Neural crest cell (in vitro differentiated cells): ENCODE measurements around the gene TRIM67. TPM values are rescaled to one million over a fixed set of nuclear protein-coding genes. Genes with fewer than 3 reads are reported as not detected.
"Not testable (repeated sequence)": the region's sequence is repeated elsewhere in the genome, so short reads cannot be mapped to it uniquely, and the experiment has no call there.

ENCODE experiments used
- DNase-seq: peaks from one replicate; pipeline ENCODE4 v3.0.0; 2021; ENCODE audit warnings: low read depth, mixed read lengths, low spot score
- H3K27ac Mint-ChIP-seq: one replicate; pipeline ENCODE4 v1.8.0; 2021; ENCODE audit warnings: mild to moderate bottlenecking, mixed read lengths; ENCODE audit not compliant: unreplicated experiment
- H3K27me3 Mint-ChIP-seq: 2 replicates; pipeline ENCODE4 v1.8.0; 2021; ENCODE audit warnings: low read depth, mild to moderate bottlenecking, mixed read lengths
- H3K36me3 Mint-ChIP-seq: 2 replicates; pipeline ENCODE4 v1.8.0; 2021; ENCODE audit warnings: low read depth, mild to moderate bottlenecking, mixed read lengths
- H3K4me1 Mint-ChIP-seq: 2 replicates; pipeline ENCODE4 v1.8.0; 2021; ENCODE audit warnings: mixed read lengths
- H3K4me3 Mint-ChIP-seq: one replicate; pipeline ENCODE4 v1.8.0; 2021; ENCODE audit warnings: mild to moderate bottlenecking, mixed read lengths
- H3K9me3 Mint-ChIP-seq: 2 replicates; pipeline ENCODE4 v1.8.0; 2021; ENCODE audit warnings: mixed read lengths
- total RNA-seq: library from RNA; stranded (reverse); gene quantifications from 2 replicates; pipeline ENCODE4 v1.2.1, GENCODE V29; 2021
- TF ChIP-seq, protein P1 (sequence below): fragments of 200-600 bp; sonication (generic); conservative IDR thresholded peaks from 2 replicates; pipeline ENCODE4 v1.5.0; 2021; ENCODE audit warnings: antibody characterized with exemption, mild to moderate bottlenecking

TRIM67 gene
- total RNA-seq, 1 donor from 2014 or later, result 1.9 TPM

DNA sequence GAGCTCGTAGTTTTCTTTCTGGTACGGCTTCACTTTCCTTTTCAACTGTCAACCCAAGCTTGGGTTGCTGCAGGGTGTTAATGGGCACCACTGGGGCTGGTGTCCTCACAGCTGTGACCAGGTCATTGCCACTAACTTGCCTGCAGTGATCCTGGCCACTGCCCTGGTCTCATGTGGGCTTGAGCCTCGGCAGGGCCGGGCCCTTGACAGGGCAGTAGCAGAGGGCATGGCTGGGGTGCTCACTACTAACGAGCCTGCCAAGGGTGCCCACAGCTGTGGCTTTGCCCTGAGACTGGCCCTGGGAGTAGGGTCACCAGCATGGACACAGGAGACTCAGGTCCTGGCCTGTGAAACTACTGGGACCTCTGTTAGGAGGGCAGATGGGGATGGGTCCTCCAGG lies 47.7 kb downstream of the TRIM67 start:
- Mint-ChIP-seq H3K4me3 (no peak overlapping the region), H3K27ac (no peak overlapping the region), H3K9me3 (no peaks in the 10 kb centered on the region), H3K4me1 (peaks cover 7% of the 10 kb centered on the region), H3K36me3 (no peaks in the 10 kb centered on the region), H3K27me3 (peaks cover 24% of the 10 kb centered on the region)
- DNase-seq, result no peak
- TF ChIP-seq, protein P1, sequence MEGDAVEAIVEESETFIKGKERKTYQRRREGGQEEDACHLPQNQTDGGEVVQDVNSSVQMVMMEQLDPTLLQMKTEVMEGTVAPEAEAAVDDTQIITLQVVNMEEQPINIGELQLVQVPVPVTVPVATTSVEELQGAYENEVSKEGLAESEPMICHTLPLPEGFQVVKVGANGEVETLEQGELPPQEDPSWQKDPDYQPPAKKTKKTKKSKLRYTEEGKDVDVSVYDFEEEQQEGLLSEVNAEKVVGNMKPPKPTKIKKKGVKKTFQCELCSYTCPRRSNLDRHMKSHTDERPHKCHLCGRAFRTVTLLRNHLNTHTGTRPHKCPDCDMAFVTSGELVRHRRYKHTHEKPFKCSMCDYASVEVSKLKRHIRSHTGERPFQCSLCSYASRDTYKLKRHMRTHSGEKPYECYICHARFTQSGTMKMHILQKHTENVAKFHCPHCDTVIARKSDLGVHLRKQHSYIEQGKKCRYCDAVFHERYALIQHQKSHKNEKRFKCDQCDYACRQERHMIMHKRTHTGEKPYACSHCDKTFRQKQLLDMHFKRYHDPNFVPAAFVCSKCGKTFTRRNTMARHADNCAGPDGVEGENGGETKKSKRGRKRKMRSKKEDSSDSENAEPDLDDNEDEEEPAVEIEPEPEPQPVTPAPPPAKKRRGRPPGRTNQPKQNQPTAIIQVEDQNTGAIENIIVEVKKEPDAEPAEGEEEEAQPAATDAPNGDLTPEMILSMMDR, result no peak

- no peak for DNase-seq
- no peak overlapping the region for H3K27ac Mint-ChIP-seq
- peaks cover 8% of the 10 kb centered on the region for H3K4me1 Mint-ChIP-seq
- H3K9me3 Mint-ChIP-seq, result no peaks in the 10 kb centered on the region
- no peak overlapping the region for H3K4me3 Mint-ChIP-seq
- TF ChIP-seq, protein P1, result no peak
- H3K27me3 Mint-ChIP-seq, result peaks cover 23% of the 10 kb centered on the region
- no peaks in the 10 kb centered on the region for H3K36me3 Mint-ChIP-seq
Measured at GRCh38 chr1:231210126-231210525, 48.3 kb downstream of the TRIM67 start.

DNA sequence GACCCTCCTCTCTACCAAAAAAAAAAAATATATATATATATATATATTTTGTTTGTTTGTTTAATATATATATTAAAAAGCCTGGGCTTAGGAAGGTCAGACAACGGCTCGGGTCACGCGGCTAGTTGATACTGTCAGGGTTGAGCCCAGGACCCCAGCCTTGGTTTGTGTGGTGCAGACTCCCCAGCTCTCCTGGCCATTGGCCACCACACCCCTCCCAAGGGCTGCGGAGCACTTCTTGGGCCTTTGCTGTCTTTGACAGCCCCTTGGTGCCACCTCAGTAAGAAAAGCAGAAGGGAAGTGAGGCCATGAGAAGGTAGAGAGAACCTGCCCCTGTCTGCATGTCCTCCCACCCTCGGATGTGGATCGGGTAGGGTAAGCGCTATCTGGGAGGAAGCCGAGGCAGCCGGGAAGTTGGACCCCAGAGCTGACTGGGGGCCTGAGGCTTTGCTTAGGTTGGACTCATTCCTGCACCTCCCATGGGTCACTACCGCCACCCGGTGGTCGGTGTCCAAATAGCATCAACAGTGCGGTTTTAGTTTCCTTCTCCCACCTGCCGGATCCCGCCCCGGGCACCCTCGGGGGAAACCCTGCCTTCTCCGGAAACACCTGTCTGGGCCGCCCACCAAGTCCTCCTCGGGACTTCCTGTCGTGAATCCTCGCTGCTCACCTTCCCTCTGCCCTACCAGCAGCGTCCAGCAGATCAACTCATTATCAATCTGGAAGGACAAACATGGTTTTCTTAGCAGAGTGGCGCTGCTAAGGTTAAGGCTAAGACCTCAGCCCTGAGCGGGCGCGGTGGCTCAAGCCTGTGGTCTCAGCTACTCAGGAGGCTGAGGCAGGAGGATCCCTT lies 49.4 kb downstream of the TRIM67 start:
- Mint-ChIP-seq H3K27ac (no peak overlapping the region), H3K4me1 (peaks cover 16% of the 10 kb centered on the region), H3K9me3 (no peaks in the 10 kb centered on the region), H3K27me3 (peaks cover 33% of the 10 kb centered on the region), H3K36me3 (no peaks in the 10 kb centered on the region), H3K4me3 (peak overlapping the region; percentile 78)
- DNase-seq, result peak; percentile 93
- TF ChIP-seq, protein P1, result peak; percentile 99

DNA sequence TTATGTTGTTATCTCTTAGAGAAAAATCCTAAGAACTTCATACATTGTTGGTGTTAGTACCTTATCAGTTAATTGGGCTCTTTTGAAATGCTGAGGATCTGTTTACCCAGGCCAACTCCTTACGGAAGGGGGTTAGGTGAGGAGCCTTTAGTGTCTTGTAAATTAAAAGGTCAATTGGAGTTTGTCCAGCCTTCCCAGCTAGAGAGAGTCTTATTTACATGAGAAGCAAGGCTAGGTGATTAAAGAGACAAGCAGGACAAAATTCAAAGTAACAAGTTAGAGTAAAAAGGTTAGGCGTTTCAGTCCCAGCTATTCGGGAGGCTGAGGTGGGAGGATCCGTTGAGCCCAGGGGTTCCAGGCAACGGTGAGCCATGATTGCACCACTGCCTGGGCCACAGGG lies 50.4 kb downstream of the TRIM67 start:
- Mint-ChIP-seq H3K27me3 (peaks cover 44% of the 10 kb centered on the region), H3K4me1 (peaks cover 18% of the 10 kb centered on the region)
- not testable (repeated sequence) for H3K9me3 Mint-ChIP-seq, H3K4me3 Mint-ChIP-seq, H3K36me3 Mint-ChIP-seq, DNase-seq, H3K27ac Mint-ChIP-seq

DNA sequence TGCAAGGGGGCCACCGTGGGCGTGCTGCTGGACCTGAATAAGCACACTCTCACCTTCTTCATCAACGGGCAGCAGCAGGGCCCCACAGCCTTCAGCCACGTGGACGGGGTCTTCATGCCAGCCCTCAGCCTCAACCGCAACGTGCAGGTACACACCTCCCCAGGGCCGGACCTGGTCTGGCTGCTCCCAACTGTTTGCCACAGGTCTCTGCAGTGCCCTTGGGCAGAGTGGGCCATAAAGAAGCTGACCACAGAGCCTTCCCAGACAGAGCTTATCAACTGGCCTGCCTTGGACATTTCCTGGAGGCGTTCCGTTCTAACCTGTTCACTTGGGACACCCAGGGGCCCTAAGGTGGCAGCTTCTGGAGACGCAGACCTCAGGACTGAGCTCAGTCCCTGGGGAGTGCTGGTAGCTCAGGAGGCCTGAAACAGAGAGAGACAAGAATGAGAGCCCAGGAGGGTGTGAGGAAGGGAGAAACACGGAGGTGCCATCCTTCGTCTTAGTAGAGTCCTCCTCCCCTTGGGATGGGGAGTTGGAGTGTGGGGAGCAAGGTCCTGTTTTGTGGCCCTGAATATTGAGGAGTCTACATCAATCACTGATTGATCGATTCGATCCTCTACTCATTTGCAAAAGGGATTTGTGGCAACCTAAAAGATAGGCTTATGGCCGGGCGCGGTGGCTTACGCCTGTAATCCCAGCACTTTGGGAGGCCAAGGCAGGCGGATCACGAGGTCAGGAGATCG lies 52.1 kb downstream of the TRIM67 start:
- Mint-ChIP-seq H3K36me3 (no peaks in the 10 kb centered on the region), H3K4me1 (peaks cover 18% of the 10 kb centered on the region), H3K27ac (no peak overlapping the region), H3K27me3 (peaks cover 49% of the 10 kb centered on the region), H3K9me3 (no peaks in the 10 kb centered on the region), H3K4me3 (no peak overlapping the region)
- TF ChIP-seq, protein P1, result no peak
- no peak for DNase-seq
